DMS79 (cell line): ENCODE results near the gene SSTR5.
"Not testable (repeated sequence)": the region's sequence is repeated elsewhere in the genome, so short reads cannot be mapped to it uniquely, and the experiment has no call there.

Experiments used
- DNase-seq: peaks from one replicate; lab custom pipeline; 2025; lab: John Stamatoyannopoulos, UW

The SSTR5 gene

GRCh38 chr16:1073566-1074378 lies 1.2 kb downstream of the SSTR5 start:
- no peak for DNase-seq

GRCh38 chr16:1074379-1074649 lies 1.8 kb downstream of the SSTR5 start:
- DNase-seq = no peak

GRCh38 chr16:1075546-1075945 lies 3.0 kb downstream of the SSTR5 start:
- no peak for DNase-seq

- DNase-seq = no peak
Measured at GRCh38 chr16:1076801-1077576, 4.4 kb downstream of the SSTR5 start.

- no peak for DNase-seq
Measured at GRCh38 chr16:1077877-1078578, 5.5 kb downstream of the SSTR5 start.

- peak; percentile 27 for DNase-seq
Measured at GRCh38 chr16:1078579-1079021, 6.1 kb downstream of the SSTR5 start.

- no peak for DNase-seq
Measured at GRCh38 chr16:1079341-1079740, 6.8 kb downstream of the SSTR5 start.

GRCh38 chr16:1079786-1080525 lies 7.4 kb downstream of the SSTR5 start:
- no peak for DNase-seq

- no peak for DNase-seq
Measured at GRCh38 chr16:1080801-1081733, 8.5 kb downstream of the SSTR5 start.

GRCh38 chr16:1081734-1082265 lies 9.3 kb downstream of the SSTR5 start:
- DNase-seq = no peak

GRCh38 chr16:1082266-1082951 lies 9.9 kb downstream of the SSTR5 start:
- no peak for DNase-seq

- DNase-seq = peak; percentile 57
Measured at GRCh38 chr16:1082952-1083675, 10.6 kb downstream of the SSTR5 start.

GRCh38 chr16:1084971-1085370 lies 12.4 kb downstream of the SSTR5 start:
- DNase-seq = no peak

- not testable (repeated sequence) for DNase-seq
Measured at GRCh38 chr16:1086443-1086842, 13.9 kb downstream of the SSTR5 start.

- no peak for DNase-seq
Measured at GRCh38 chr16:1088295-1089170, 16.0 kb downstream of the SSTR5 start.

- no peak for DNase-seq
Measured at GRCh38 chr16:1089439-1089821, 16.9 kb downstream of the SSTR5 start.

GRCh38 chr16:1089822-1090619 lies 17.5 kb downstream of the SSTR5 start:
- DNase-seq = no peak
